HG02970 (cell line): ENCODE measurements around the gene LRRK2.
"Not testable (repeated sequence)": the region's sequence is repeated elsewhere in the genome, so short reads cannot be mapped to it uniquely, and the experiment has no call there.

Experiments used
- ATAC-seq: cut with Tn5 transposase; IDR thresholded peaks from one replicate; pipeline ENCODE4 v1.9.1; 2021; ENCODE audit warnings: mild to moderate bottlenecking, moderate library complexity, moderate number of reproducible peaks; ENCODE audit not compliant: unreplicated experiment, low FRiP score

LRRK2 gene

DNA sequence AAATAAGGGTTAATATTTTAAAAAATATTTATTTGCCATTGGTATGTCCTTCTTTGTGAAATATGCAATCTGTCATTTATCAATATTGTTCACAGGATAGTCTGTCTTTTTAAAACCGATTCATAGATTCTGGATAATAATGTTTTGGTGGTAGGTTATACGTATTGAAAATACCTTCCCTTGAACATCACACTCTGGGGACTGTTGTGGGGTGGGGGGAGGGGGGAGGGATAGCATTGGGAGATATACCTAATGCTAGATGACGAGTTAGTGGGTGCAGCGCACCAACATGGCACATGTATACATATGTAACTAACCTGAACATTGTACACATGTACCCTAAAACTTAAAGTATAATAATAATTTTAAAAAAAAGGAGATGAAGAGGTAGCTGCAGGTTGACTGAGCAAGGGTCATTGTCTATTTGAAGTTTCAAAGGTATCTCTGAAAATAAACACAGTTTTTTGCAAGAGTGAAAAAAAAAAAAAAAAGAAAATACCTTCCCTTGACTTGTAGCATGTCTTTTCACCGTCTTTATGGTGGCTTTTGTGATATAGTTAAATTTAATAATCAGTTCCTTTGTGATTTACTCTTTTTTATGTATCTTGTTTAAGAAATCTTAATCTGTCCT, 19.8 kb downstream of the LRRK2 start:
- ATAC-seq, result not testable (repeated sequence)

DNA sequence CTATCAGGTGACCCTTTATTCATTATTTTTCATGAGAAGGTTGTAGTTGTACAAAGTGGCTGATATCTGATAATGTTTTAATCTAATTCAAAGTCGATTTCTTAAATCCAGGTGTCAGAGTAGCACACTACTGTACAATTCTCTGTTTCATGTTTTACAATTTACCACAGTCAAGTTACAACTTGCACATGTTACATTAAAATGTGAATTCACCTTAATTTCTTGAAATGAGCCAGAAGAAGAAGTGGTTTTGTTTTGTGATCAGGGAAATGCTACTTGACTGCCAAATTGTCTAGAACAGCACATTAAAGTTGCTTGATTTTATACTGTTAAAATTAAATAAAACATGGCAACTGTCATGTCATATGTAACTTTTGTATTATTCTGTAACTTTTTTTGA, 23.2 kb downstream of the LRRK2 start:
- ATAC-seq, result no peak

DNA sequence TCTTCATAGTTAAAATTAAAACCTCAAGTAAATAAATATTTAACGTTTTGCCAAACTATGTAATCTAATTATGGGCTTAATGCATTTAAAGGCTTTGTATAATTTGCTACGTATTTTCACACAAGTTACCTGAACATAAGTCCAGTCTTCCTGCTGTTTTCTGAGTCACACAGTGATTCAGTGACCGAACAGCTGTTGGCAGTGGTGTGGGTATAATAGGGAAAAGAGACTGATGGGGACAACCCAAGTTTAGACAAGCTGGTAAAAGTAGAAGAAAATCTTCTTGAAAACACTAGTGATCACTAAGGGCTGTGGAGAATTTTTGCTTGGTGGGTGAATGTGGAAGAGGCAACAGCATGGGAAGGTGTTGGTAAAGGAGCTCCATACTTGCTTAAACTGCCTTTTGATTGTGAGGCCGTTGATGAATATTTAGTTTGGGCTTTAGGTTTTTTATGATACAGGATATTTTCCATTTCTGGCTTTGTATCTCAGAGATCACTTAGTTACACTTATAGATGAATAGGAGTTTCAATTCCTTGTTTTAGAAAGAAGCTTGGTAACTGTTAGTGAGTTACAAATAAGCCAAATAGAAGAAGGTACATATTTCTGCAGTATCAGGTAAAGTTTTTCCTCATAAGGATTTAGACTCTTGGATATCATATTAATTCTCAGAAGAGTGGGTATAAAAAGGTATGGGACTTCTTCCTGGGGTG, 23.9 kb downstream of the LRRK2 start:
- ATAC-seq, result no peak

DNA sequence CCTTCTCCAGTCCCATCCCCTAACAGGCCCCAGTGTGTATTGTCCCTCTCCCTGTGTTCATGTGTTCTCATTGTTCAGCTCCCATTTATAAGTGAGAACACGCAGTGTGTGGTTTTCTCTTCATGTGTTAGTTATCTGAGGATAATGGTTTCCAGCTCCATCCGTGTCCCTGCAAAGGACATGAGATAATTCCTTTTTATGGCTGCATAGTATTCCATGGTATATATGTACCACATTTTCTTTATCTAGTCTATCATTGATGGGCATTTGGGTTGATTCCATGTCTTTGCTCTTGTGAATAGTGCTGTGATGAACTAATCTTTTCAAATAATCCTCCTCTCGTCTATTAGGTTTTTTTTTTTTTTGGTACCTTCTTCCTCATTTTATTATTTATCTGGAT, 25.9 kb downstream of the LRRK2 start:
- ATAC-seq, result not testable (repeated sequence)

DNA sequence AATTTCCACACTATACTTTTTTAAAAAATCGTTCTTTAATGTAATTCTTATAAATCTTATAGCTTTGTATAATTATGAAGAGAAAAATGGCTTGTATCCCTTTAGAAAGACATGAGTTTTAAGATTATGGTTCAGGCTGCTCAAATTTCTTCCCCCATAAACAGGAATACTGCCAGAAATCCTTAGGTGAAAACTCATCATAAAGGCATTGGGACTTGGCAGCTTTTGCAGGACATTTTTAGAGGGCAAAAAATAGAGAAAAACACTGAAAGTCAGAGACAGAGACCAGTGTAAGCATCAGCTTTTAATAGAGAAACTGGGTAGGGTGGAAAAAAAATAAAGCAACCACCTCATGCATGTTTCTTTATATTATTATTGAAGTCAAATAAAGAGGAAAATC, 29.1 kb downstream of the LRRK2 start:
- no peak for ATAC-seq

DNA sequence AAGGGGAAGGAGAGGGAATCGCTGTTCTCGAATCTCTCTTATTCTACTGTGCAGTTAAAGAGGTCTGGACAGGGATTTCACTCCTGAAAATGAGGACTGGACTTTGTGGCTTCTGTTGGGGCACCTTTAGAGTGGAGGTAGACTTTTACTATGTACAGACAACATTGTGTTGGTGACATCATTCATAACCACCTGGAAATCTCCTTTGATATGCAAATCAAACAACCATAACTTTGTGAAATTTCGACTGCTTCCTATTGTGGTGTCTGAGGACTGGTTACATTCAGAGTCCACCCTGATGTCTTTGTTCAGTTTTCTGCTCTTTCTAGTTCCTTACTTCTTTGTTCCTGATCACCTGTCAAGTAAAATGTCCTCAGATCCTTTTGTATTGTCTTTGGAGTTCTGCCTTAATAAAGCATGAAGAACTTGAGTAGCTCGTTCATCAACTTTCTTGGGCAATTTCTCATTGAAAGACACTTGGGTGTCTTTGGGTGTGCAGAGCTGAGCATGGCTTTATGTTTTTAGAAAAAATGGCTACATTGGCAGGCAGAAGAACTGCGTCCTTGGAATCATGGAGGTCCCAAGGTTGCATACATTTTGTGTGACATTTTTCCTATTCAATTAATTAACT, 29.8 kb downstream of the LRRK2 start:
- no peak for ATAC-seq

DNA sequence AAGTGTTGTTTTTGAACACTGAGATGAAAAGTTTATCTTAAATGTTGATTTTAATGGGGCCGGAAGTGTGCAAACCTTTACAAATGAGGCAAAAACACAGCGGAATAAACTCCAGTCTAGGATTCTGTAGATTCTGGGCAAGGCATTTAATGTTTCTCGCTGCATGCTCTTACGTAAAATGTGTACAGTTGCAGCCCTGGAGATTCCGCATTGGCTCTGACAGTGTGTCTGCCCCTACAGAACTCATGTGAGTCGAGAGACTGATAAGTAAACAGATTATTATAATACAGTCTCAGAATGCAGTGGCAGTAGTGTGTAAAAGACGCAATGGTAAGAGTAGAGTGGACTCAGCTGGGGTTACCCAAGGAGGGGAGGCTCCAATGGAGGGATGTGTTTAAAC, 33.6 kb downstream of the LRRK2 start:
- ATAC-seq, result no peak

DNA sequence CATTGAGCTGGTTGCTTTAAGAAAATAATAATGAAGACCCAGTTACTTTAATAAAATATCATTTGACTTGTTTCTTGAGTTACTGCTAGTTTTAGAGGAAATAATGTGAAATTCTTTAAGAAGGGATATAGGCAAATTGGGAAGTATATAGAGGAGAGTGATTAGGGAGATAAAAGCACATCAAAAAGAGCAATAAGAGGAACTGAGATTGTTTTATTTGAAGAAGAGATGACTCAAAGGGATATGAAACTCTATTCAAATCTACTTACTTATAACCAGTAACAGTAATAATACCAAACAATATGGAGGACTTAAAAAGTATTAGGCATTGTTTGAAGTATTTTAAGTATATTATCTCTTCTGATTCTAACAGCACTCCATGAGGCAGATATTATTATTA, 37.1 kb downstream of the LRRK2 start:
- no peak for ATAC-seq

DNA sequence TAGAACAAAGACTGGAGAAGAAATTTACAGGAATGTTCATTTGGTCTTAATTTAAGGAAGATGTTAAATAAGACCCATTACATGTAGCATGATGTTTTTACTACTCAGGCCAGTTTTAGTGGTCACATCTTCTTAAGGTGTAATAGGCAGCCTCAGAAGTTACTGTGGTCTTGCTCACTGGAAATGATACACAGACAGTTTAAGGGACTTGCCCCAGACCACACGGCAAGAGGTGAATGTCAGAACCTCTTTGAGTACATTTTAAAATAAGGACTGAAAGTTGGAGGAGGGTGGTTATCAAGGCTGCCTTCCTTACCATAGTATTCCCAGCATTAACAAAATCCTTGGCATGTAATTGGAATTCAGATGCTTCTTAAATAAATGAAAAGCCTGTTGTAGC, 37.9 kb downstream of the LRRK2 start:
- peak; percentile 84 for ATAC-seq

DNA sequence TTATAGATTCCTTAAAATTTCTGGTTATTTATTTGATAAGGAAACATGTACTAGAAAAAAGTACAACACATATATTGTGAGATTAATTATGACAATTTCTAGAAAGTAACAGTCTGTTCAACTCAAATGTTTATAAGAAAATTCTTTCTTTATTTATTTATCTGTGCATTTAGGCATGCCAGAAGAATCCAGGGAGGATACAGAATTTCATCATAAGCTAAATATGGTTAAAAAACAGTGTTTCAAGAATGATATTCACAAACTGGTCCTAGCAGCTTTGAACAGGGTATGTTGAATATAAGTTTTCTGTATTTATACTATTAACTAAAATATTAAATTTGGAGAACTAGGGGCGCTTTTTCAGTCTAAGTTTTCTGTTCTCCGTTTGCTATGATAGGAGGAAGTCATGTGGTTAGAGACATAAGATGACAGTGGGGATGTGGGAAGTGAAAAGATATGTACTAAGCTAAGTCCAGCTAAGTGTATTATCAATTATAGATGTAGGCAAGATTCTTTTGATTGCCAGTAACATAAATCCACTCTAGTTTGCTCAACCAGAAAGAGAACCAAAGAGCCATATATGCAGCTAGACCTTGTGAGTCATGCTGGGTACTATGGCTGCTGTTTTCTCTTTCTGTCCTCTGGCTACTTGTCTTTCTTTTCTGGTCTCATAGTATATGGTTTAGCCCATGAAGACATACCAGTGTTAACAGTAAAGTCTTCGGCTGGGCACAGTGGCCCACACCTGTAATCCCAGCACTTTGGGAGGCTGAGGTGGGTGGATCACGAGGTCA, 39.0 kb downstream of the LRRK2 start:
- no peak for ATAC-seq

DNA sequence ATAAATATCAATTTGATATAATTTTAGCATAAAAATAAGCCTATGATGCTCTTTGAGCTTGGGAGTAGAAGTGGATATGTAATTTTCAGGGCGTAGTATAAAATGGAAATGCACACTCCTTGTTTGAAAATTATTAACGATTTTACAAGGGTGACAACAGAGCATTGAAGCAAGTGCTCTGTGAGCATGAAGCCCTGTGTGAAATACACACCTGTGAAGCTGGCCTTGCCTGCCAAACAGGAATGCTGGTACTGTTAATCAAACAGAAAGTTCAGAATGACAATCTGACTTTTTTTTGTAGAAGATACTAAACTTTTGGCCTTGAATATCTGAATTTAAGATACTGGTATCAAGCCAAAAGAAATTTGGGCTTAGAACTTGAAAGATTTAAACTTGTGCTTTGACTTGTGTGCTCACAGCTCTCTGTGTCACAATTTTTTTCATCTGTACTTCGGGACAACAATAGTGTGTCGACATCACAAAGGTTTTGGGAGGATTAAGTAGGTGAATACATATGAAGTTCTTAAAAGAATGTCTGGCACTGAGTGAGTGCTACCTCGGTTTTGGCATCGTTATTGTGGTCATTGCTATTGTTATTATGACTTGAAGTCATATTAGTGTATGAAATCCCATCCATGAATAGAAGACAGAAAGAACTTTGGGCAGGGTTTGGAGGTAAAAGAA, 47.3 kb downstream of the LRRK2 start:
- ATAC-seq, result no peak

DNA sequence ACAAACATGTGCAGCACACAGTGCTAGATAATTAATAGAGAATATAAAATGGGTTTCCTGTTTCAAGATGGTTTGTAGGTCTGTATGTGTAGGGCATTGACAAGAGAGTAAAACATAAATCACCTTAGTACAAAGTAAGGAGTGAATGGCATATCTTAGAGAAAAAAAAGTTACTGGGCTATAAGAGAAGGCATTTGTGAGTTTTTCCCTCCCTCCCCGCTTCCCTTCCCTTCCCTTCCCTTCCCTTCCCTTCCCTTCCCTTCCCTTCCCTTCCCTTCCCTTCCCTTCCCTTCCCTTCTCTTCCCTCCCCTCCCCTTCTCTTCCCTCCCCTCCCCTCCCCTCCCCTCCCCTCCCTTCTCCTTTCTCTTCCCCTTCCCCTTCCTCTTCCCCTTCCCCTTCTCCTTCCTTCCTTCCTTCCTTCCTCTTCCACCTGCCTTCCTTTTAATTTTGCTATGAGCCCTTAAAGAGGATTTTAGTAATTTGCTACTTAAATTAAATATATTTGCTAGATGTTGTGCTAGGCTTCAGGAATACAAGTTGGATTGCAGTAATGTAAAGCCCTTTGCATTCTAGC, 57.1 kb downstream of the LRRK2 start:
- no peak for ATAC-seq

DNA sequence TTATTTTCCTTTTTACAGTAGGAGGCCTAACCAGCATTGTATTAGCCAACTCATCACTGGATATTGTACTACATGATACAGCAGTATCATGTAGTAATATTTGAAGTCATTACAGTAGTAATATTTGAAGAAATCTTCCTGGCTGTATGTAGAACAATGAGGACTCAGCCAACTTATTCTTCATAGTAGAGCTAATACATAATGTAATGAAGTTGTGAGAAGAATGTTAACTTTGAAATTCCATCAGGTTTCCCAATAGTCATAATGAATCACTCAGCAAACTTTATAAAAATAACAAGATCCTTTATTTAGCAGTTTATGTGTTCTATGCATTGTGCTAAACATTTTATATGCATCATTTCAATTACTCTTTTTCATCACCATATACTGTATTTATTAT, 61.8 kb downstream of the LRRK2 start:
- no peak for ATAC-seq

DNA sequence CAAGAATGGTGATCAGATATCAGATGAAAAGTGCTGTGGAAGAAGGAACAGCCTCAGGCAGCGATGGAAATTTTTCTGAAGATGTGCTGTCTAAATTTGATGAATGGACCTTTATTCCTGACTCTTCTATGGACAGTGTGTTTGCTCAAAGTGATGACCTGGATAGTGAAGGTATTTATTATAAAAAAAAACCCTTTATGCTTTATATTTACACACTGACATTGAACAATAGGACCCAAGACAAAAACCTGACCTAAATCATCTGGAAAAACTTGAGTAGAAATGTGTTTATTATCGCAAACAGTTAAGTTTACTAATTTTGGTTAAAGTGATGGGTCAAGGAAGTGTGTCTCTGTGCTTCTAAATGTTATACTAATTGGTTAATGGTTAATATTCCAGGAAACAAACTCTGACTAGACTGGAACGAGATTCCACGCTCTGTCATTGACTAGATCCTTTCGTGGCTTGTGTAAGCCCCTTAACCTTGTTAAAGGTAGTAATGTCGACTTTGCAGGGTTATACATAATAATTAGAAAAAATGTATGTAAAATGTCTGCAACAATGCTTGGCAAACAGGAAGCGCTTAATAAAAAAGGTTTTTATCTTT, 62.7 kb downstream of the LRRK2 start:
- no peak for ATAC-seq

DNA sequence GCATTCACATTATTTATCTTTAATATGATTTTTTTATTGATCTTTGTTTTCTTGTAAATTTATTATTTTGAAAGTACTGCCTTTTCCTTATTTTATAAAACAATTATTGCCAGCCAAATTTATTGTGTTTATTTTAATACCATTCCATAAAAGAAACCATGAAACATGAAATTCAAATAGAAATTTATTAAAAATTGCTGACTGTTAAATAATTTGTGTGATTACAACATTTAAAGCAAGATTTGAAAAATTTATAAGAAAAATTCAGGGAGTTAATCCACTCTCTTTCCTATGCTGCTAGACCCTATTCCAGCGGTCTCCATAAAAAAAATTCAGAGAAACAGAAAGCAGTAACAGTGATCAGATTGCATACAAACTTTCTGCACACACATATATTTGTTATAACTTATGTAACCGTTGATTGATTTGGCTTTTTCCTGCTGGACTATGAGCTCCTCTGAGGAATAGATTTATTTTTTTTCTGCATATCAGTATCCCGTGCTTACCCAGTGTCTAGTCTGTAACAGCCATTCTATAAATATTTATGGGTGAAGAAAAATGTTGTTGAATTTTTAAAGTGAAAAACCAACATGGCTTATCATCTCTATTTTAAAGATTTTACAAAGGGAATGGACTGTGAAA, 68.1 kb downstream of the LRRK2 start:
- no peak for ATAC-seq

DNA sequence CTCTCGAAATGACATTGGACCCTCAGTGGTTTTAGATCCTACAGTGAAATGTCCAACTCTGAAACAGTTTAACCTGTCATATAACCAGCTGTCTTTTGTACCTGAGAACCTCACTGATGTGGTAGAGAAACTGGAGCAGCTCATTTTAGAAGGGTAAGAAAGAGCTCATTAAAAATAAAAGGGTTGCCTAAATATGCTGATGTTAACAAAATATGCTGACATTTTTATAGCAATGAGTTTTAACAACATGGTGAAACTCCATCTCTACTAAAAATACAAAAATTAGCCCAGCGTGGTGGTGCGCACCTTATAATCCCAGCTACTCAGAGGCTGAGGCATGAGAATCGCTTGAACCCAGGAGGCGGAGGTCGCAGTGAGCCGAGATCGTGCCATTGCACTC, 73.5 kb downstream of the LRRK2 start:
- ATAC-seq, result no peak

DNA sequence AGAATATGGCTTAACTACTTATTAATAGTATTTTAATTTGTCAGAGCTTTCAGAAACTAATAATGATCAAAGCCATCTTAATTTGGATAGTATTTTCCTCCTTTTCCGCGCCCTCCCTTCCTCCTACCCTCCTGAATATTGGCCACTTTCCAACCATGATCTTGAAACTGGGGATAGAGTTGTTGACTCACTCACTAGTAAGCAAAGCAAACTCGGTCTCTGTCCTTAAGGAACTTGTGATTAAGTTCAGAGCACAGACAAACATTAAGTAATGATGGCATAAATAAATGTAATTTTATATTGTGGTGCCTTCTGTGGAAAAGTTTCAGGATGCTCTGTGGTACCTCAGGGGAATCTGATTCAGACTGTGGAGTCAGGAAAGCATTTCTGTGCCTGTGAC, 75.7 kb downstream of the LRRK2 start:
- ATAC-seq, result no peak

DNA sequence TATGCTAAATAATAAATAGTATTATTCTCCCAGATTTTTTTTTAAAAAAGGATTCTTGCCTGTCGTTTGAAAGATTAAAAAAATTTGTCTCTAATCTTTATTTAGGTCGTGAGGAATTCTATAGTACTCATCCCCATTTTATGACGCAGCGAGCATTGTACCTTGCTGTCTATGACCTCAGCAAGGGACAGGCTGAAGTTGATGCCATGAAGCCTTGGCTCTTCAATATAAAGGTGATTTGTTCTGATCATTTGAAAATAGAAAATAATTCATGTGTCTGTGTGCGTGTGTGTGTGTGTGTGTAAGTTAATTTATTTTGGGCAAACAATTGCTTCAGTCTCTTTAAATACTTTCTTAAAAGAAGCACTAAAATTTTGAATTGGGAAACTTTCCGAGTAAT, 84.2 kb downstream of the LRRK2 start:
- no peak for ATAC-seq

DNA sequence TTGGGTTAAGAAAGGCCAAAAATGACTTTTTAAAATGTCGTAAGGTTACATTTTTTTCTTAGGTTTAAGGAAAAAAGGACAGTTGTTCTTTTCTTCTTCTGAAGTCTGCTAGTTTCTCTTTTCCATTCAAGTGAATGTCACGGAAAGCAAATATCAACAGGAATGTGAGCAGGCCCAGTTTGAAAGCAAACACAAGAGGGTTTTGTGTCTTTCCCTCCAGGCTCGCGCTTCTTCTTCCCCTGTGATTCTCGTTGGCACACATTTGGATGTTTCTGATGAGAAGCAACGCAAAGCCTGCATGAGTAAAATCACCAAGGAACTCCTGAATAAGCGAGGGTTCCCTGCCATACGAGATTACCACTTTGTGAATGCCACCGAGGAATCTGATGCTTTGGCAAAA, 85.4 kb downstream of the LRRK2 start:
- ATAC-seq, result no peak
